Ectodermal cell (in vitro differentiated cells): ENCODE measurements around the gene INSYN2A.

Source experiments
- H3K27ac ChIP-seq: 2 replicates; pipeline ENCODE4 v1.7.0; 2013; ENCODE audit warnings: mild to moderate bottlenecking, low read depth, low read length; ENCODE audit not compliant: insufficient read depth, poor library complexity, severe bottlenecking
- H3K27me3 ChIP-seq: 2 replicates; pipeline ENCODE4 v1.7.0; 2013; ENCODE audit warnings: mild to moderate bottlenecking, low read length; ENCODE audit not compliant: insufficient read depth, control insufficient read depth, poor library complexity, severe bottlenecking
- H3K36me3 ChIP-seq: one replicate; pipeline ENCODE4 v1.7.0; 2013; ENCODE audit warnings: low read length; ENCODE audit not compliant: control insufficient read depth, insufficient read depth
- H3K4me1 ChIP-seq: one replicate; pipeline ENCODE4 v1.7.0; 2013; ENCODE audit warnings: low read length; ENCODE audit not compliant: control insufficient read depth, insufficient read depth
- H3K4me3 ChIP-seq: 2 replicates; pipeline ENCODE4 v1.7.0; 2013; ENCODE audit warnings: low read depth, low read length, control low read depth; ENCODE audit not compliant: insufficient read depth
- H3K9me3 ChIP-seq: 2 replicates; pipeline ENCODE4 v1.7.0; 2013; ENCODE audit warnings: mild to moderate bottlenecking, low read length, moderate library complexity; ENCODE audit not compliant: control insufficient read depth
- WGBS, 2 experiments: methylation state at CpG; one replicate each; pipeline ENCODE4 v1.1.7; 2013; ENCODE audit warnings: missing lambda C conversion rate in 2 of 2; 5-methylcytosine and 5-hydroxymethylcytosine counted together

The INSYN2A gene

GRCh38 chr10:127157089-127157488 lies 39.3 kb downstream of the INSYN2A start:
- Histone ChIP-seq H3K4me1 (no peaks in the 10 kb centered on the region), H3K36me3 (no peaks in the 10 kb centered on the region), H3K27me3 (no peaks in the 10 kb centered on the region), H3K9me3 (no peaks in the 10 kb centered on the region), H3K27ac (no peak overlapping the region), H3K4me3 (no peak overlapping the region)
- WGBS, 2 experiments, result 93% methylated on average over 4 of the region's 4 CpGs

DNA sequence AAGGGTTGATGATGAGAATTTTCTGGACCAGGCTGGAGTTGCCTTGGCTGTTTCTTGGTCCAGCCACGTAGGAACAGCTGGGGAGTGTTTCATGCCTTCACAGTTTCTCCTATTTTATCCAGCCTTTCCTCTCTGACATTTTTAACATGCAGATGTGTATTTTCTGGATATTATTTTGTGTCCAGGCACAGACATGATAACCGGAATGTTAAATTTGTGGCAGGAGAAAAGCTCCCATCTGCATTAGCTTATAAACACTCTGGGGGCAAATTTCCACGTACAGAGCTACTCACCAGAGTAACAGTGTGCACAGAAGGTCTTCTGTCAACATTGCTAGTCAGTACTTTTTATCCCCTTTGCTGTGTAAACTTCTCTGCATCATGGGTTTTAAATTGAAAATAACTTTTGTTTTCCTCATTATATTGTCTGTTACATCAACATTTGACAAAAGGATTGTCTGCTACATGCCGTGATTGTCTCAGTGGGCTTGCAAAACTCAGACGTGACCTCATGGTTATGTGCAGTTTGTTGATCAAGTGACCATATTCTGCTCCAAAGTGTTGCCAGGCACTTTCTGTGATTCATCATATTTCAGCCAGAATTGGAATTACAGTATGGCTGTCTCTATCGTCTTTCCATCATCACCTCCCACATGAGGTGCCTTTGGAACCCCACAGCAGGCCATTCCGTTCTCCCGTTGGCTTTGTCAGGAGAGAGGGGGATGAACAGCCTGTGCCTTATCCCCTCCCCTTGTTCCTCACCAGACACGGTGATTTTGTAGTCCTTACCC lies 41.4 kb downstream of the INSYN2A start:
- H3K9me3 ChIP-seq, result no peaks in the 10 kb centered on the region
- H3K4me3 ChIP-seq, result no peak overlapping the region
- no peaks in the 10 kb centered on the region for H3K27me3 ChIP-seq
- H3K27ac ChIP-seq, result no peak overlapping the region
- 89 to 94% methylated on average over 9 of the region's 9 CpGs for WGBS, 2 experiments
- H3K36me3 ChIP-seq, result no peaks in the 10 kb centered on the region
- peaks cover 2% of the 10 kb centered on the region for H3K4me1 ChIP-seq

DNA sequence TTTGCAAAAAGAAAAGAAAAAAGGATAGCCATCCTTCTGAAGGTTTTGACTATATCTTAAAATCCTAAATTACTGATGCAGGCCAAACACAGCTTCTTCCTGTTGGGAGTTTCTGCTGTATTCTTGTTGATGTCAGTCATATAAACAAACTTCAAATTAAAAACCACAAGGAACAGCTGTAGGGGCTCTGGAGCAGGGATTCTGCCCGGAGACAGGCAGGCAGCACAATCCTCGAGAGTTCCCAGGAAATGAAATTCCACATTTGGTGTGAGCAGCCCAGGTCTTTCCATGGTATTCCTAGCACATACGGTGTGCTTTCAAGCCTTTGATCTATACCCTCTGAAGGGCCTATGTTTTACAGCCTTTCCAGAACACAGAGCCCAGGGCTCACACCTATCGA lies 43.2 kb downstream of the INSYN2A start:
- WGBS, 2 experiments, result 87 to 91% methylated on average over 4 of the region's 4 CpGs

DNA sequence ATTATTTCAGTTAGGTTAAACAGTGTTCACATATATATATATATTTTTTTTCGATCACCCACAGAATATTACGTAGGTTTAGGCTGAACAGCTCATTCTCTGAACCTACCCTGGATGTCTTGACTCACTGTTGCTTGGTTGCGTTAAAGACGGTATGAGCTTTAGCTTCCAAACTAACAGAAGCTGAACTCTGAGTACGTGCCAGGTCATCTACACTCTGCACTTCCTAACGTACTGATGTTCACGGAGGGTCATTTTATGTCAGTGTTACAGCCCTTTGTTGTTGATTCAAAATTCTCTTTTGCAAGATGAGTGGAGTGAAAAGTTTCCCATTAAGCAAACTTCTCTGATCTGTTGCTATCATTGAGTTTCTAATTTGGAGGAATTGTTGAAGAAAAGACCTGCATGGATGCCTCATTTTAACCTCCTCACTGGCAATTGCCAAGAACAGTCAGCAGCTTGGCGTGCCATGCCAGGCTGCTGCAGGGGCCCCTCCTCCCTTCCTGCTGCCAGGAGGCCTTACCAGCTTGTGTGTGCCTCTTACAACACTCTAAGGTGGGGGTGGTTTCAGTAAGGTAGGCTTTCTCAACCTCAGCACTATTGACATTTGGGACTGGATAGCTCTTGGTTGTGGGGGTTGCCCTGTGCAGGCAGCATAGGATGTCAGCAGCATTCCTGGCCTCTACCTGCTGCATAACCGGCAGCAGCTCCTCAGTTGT lies 44.3 kb downstream of the INSYN2A start:
- H3K27me3 ChIP-seq, result no peaks in the 10 kb centered on the region
- no peak overlapping the region for H3K27ac ChIP-seq
- H3K36me3 ChIP-seq, result no peaks in the 10 kb centered on the region
- no peak overlapping the region for H3K4me3 ChIP-seq
- WGBS, 2 experiments, result 92 to 93% methylated on average over 9 of the region's 9 CpGs
- H3K4me1 ChIP-seq, result peaks cover 5% of the 10 kb centered on the region
- H3K9me3 ChIP-seq, result no peaks in the 10 kb centered on the region

More for the DNA sequence above, 43.2 kb downstream of the INSYN2A start:
- Histone ChIP-seq H3K27ac (no peak overlapping the region), H3K27me3 (no peaks in the 10 kb centered on the region), H3K4me1 (peaks cover 5% of the 10 kb centered on the region), H3K9me3 (no peaks in the 10 kb centered on the region), H3K36me3 (no peaks in the 10 kb centered on the region), H3K4me3 (no peak overlapping the region)

DNA sequence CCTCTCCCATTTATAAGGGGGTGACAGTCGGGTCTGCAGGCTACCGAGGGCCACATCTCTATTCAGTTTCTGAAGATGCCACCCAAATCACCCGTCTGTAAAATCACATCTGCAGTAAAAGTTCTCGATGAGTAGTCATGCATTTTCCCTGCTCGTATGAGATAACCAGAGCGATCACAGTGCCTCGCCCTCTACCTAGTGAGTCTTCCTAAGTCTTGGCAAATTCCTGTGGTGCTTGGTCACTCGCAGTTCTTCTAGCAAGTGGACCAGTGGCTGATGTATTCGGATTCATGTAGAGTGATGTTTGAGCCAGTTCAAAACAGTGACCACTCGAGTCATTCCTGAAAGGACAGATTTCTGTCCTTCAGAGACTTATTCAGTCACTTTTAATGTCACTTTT lies 44.9 kb downstream of the INSYN2A start:
- H3K27ac ChIP-seq, result peak overlapping the region; percentile 16
- H3K4me3 ChIP-seq, result no peak overlapping the region
- no peaks in the 10 kb centered on the region for H3K27me3 ChIP-seq
- H3K36me3 ChIP-seq, result no peaks in the 10 kb centered on the region
- peaks cover 5% of the 10 kb centered on the region for H3K4me1 ChIP-seq
- no peaks in the 10 kb centered on the region for H3K9me3 ChIP-seq
- WGBS, 2 experiments, result 94 to 95% methylated on average over 10 of the region's 10 CpGs

DNA sequence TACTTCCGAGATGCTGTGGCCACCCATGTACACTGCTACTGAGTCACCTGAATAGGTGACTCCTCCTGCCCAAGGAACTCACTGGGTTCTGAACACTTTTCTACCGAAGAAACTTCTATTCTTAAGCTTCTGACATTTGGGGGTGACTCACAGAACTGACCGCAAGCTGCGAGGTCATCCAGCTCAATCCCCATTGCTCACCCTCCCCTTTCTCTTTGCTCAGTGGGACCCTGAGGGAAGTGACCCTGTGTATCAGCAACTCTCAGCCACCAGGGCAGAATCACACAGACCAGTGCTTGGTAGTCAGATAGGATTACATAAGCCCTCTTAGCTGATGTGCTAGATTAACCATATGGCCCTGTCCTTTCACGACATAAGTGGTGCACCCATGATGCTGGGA lies 46.3 kb downstream of the INSYN2A start:
- WGBS, 2 experiments, result 79% methylated on average over 5 of the region's 5 CpGs
- Histone ChIP-seq H3K36me3 (no peaks in the 10 kb centered on the region), H3K4me1 (peaks cover 5% of the 10 kb centered on the region), H3K27me3 (no peaks in the 10 kb centered on the region), H3K27ac (no peak overlapping the region), H3K9me3 (no peaks in the 10 kb centered on the region), H3K4me3 (no peak overlapping the region)

DNA sequence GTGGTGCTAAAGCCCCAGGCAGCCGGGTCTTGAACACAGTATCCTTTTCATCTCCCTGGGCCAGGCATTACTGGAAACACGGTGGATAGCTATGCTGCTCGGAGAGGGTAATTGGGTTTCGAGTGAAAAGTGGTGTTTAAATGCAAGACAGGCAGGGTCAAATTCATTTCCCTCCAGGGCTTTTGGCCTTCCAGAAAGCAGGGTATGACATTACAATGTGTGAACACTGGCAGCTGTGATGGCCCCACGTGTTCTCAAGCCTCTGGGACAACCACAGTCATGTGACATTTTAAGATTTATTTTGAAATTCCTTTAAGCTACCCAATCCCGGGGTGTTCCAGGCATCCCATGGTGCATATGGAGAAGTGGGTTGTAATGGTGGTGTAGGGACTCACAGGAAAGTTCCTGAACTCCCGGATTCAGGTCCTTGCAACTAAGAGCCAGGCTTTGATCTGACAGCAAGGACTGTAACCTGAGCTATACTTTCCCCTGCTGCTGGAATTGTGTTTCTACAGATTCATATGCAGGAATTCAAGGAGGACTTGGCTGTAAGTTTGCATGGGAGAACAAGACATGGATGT lies 46.8 kb downstream of the INSYN2A start:
- no peaks in the 10 kb centered on the region for H3K9me3 ChIP-seq
- H3K27me3 ChIP-seq, result no peaks in the 10 kb centered on the region
- no peak overlapping the region for H3K4me3 ChIP-seq
- 72 to 81% methylated on average over 7 of the region's 7 CpGs for WGBS, 2 experiments
- peaks cover 5% of the 10 kb centered on the region for H3K4me1 ChIP-seq
- no peaks in the 10 kb centered on the region for H3K36me3 ChIP-seq
- no peak overlapping the region for H3K27ac ChIP-seq

- Histone ChIP-seq H3K27me3 (no peaks in the 10 kb centered on the region), H3K4me3 (no peak overlapping the region), H3K36me3 (no peaks in the 10 kb centered on the region), H3K9me3 (no peaks in the 10 kb centered on the region), H3K4me1 (peaks cover 6% of the 10 kb centered on the region), H3K27ac (no peak overlapping the region)
- WGBS, 2 experiments, result 80 to 88% methylated on average over 2 of the region's 2 CpGs
Measured at GRCh38 chr10:127148933-127149220, 47.5 kb downstream of the INSYN2A start.

GRCh38 chr10:127148066-127148932 lies 48.1 kb downstream of the INSYN2A start:
- Histone ChIP-seq H3K27ac (no peak overlapping the region), H3K27me3 (no peaks in the 10 kb centered on the region), H3K9me3 (no peaks in the 10 kb centered on the region), H3K4me3 (no peak overlapping the region), H3K36me3 (no peaks in the 10 kb centered on the region), H3K4me1 (peaks cover 8% of the 10 kb centered on the region)
- 88 to 90% methylated on average over 15 of the region's 15 CpGs for WGBS, 2 experiments

- WGBS, 2 experiments, result 88 to 89% methylated on average over 8 to 9 of the region's 9 CpGs
- no peaks in the 10 kb centered on the region for H3K36me3 ChIP-seq
- no peak overlapping the region for H3K4me3 ChIP-seq
- no peak overlapping the region for H3K27ac ChIP-seq
- no peaks in the 10 kb centered on the region for H3K27me3 ChIP-seq
- H3K9me3 ChIP-seq, result no peaks in the 10 kb centered on the region
- peaks cover 8% of the 10 kb centered on the region for H3K4me1 ChIP-seq
Measured at GRCh38 chr10:127146661-127147060, 49.7 kb downstream of the INSYN2A start.
